ENCODE data around the gene ADORA2B. TPM values are rescaled to one million over a fixed set of nuclear protein-coding genes. Genes with fewer than 3 reads are reported as not detected.
"Not testable (repeated sequence)": the region's sequence is repeated elsewhere in the genome, so short reads cannot be mapped to it uniquely, and the experiment has no call there.

The ADORA2B gene
- total RNA-seq, 1 donor from 2014 or later, result 7.1 TPM

GRCh38 chr17:15978606-15979005 is 33.7 kb downstream of the ADORA2B start:
- Histone ChIP-seq H3K27me3 (no peaks in the 10 kb centered on the region), H3K9me3 (no peaks in the 10 kb centered on the region), H3K36me3 (peaks cover 62% of the 10 kb centered on the region), H3K4me3 (no peak overlapping the region), H3K4me1 (no peaks in the 10 kb centered on the region), H3K27ac (no peak overlapping the region)
- intact Hi-C loops (cut with DNase I), result no loop called here
- no peak for TF ChIP-seq CTCF (IDR thresholded peaks at IDR 0.05)
- DNase-seq (no peak), ATAC-seq (no peak)

- H3K27me3 ChIP-seq; intact Hi-C loops (cut with DNase I); H3K27ac ChIP-seq; H3K4me1 ChIP-seq; ATAC-seq; H3K4me3 ChIP-seq; H3K9me3 ChIP-seq; DNase-seq: not testable (repeated sequence)
- peaks cover 66% of the 10 kb centered on the region for H3K36me3 ChIP-seq
These were observed 34.1 kb downstream of the ADORA2B start for GRCh38 chr17:15979013-15979412.

- Histone ChIP-seq H3K4me1 (no peaks in the 10 kb centered on the region), H3K27ac (no peak overlapping the region), H3K9me3 (no peaks in the 10 kb centered on the region), H3K36me3 (peaks cover 75% of the 10 kb centered on the region), H3K27me3 (no peaks in the 10 kb centered on the region), H3K4me3 (no peak overlapping the region)
- ATAC-seq (no peak), DNase-seq (no peak)
- no peak for TF ChIP-seq CTCF (IDR thresholded peaks at IDR 0.05)
- intact Hi-C loops (cut with DNase I), result no loop called here
These were observed 36.3 kb downstream of the ADORA2B start for GRCh38 chr17:15981208-15981607.

GRCh38 chr17:15981646-15982580 is 37.0 kb downstream of the ADORA2B start:
- Histone ChIP-seq H3K9me3 (no peaks in the 10 kb centered on the region), H3K27ac (no peak overlapping the region), H3K4me3 (no peak overlapping the region), H3K27me3 (no peaks in the 10 kb centered on the region), H3K36me3 (peaks cover 76% of the 10 kb centered on the region), H3K4me1 (no peaks in the 10 kb centered on the region)
- ATAC-seq (no peak), DNase-seq (no peak)
- TF ChIP-seq CTCF (IDR thresholded peaks at IDR 0.05), result no peak
- intact Hi-C loops (cut with DNase I), result no loop called here

GRCh38 chr17:15996322-15996721 is 51.4 kb downstream of the ADORA2B start:
- Histone ChIP-seq H3K4me1 (peaks cover 16% of the 10 kb centered on the region), H3K9me3 (no peaks in the 10 kb centered on the region), H3K36me3 (peaks cover 12% of the 10 kb centered on the region), H3K4me3 (no peak overlapping the region), H3K27me3 (no peaks in the 10 kb centered on the region), H3K27ac (no peak overlapping the region)
- ATAC-seq (no peak), DNase-seq (no peak)
- no peak for TF ChIP-seq CTCF (IDR thresholded peaks at IDR 0.05)
- intact Hi-C loops (cut with DNase I), result no loop called here

GRCh38 chr17:15998031-15998562 is 53.2 kb downstream of the ADORA2B start:
- Histone ChIP-seq H3K4me3 (peak overlapping the region; percentile 84), H3K4me1 (peaks cover 16% of the 10 kb centered on the region), H3K27ac (peak overlapping the region; percentile 90), H3K9me3 (no peaks in the 10 kb centered on the region), H3K27me3 (no peaks in the 10 kb centered on the region), H3K36me3 (peaks cover 19% of the 10 kb centered on the region)
- no peak for DNase-seq
- intact Hi-C loops (cut with DNase I), result no loop called here
- TF ChIP-seq CTCF (IDR thresholded peaks at IDR 0.05), result no peak
- no peak for ATAC-seq
